IMR-90 (cell line): Measurements from ENCODE around the gene ANKRD13B.

Experiments
- FOS ChIP-seq: fragments of 150-350 bp; IDR thresholded peaks from 2 replicates; pipeline ENCODE4 v1.6.1; 2016; ENCODE audit warnings: low read depth, low read length
- MAZ ChIP-seq: IDR thresholded peaks from 2 replicates; pipeline ENCODE4 v1.6.1; 2012; ENCODE audit warnings: low read depth, mild to moderate bottlenecking, low read length, improper control_type of control experiment, moderate library complexity, borderline replicate concordance
- RAD21 ChIP-seq: IDR thresholded peaks from 2 replicates; pipeline ENCODE4 v1.6.1; 2012; ENCODE audit warnings: low read length, improper control_type of control experiment
- TF ChIP-seq, protein P1 (sequence below): conservative IDR thresholded peaks from 2 replicates; pipeline ENCODE4 v1.5.1; 2012; ENCODE audit warnings: mild to moderate bottlenecking, low read depth, low read length, improper control_type of control experiment
- TF ChIP-seq, protein P2 (sequence below): fragments of 150-350 bp; IDR thresholded peaks from 2 replicates; pipeline ENCODE4 v1.6.1; 2016; ENCODE audit warnings: low read depth, mild to moderate bottlenecking, low read length, moderate library complexity, borderline replicate concordance

DNA sequence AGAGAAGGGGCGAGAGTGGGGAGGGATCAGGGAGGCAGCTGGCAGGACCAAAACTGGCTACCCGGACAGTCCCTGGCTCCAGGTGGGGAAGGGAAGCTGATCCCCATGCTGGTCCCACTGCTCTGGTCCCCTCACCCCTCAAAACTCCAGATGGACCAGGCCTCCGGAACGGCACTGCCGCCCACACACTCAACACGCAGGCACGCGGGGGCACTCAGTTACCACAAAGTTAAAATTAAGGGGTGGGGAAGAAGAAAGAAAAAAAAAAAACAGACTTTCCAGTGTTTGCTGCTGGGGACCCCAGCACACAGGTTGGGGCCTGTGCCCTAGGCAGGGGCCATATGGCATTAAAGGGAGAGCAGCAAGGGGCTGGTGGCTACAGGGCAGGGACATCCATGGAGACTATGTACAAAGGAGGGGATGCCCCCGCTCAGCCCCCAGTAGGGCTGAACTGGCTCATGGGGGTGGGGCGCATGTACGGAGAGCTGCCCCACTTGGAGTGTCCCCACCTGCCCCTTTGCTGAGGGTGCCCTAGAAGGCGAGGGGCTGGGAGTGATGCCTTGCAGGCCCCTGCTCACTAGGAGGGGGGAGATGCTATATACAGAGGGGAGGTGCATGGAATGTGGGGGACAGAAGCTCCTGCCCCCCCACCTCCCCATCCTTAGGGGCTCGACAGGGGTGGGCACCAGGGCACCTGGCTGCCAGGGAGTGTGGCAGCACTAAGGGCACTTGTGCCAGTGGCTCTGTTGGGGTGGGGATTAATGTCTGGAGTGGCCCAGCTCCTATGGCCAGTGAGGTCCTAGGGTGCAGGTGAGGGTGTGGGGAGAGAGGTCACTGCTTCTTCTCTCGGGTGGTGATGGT, 18.8 kb upstream of the ANKRD13B start:
- TF ChIP-seq, protein P1, sequence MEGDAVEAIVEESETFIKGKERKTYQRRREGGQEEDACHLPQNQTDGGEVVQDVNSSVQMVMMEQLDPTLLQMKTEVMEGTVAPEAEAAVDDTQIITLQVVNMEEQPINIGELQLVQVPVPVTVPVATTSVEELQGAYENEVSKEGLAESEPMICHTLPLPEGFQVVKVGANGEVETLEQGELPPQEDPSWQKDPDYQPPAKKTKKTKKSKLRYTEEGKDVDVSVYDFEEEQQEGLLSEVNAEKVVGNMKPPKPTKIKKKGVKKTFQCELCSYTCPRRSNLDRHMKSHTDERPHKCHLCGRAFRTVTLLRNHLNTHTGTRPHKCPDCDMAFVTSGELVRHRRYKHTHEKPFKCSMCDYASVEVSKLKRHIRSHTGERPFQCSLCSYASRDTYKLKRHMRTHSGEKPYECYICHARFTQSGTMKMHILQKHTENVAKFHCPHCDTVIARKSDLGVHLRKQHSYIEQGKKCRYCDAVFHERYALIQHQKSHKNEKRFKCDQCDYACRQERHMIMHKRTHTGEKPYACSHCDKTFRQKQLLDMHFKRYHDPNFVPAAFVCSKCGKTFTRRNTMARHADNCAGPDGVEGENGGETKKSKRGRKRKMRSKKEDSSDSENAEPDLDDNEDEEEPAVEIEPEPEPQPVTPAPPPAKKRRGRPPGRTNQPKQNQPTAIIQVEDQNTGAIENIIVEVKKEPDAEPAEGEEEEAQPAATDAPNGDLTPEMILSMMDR: no peak
- no peak for TF ChIP-seq MAZ
- TF ChIP-seq, protein P2, sequence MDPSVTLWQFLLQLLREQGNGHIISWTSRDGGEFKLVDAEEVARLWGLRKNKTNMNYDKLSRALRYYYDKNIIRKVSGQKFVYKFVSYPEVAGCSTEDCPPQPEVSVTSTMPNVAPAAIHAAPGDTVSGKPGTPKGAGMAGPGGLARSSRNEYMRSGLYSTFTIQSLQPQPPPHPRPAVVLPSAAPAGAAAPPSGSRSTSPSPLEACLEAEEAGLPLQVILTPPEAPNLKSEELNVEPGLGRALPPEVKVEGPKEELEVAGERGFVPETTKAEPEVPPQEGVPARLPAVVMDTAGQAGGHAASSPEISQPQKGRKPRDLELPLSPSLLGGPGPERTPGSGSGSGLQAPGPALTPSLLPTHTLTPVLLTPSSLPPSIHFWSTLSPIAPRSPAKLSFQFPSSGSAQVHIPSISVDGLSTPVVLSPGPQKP: no peak
- TF ChIP-seq FOS: no peak
- TF ChIP-seq RAD21: no peak
